K562 (cell line): ENCODE data around the gene GPR142. TPM values are rescaled to one million over a fixed set of nuclear protein-coding genes. Genes with fewer than 3 reads are reported as not detected.

Experiments used
- ATAC-seq: fragments of 200-7000 bp; cut with Tn5 transposase; 3 replicates; pipeline ENCODE4 v1.9.1; 2020; ENCODE audit warnings: moderate library complexity
- BruUV-seq: library from RNA; stranded (reverse); fragments of 400-500 nt; replicated peaks from 2 replicates; lab custom pipeline; 2021; lab: Mats Ljungman, UMichigan
- CTCF ChIA-PET: fragments of 300-600 bp; formaldehyde crosslinking; extraction: SDS; loops from one replicate; lab custom pipeline; 2021; ENCODE audit warnings: low intra/inter-chr PET ratio; lab: Yijun Ruan, JAX
- POLR2A ChIA-PET: fragments of 300-600, 350-650 bp; sonication (Branson Sonifier 250); formaldehyde crosslinking; extraction: SDS; loops from one replicate; lab custom pipeline; 2021; ENCODE audit warnings: antibody characterized with exemption, inconsistent platforms; lab: Yijun Ruan, JAX
- DNase-seq, 4 experiments: peaks; one replicate each; pipeline versions ENCODE4 v3.0.0 to v3.0.0-alpha.2; 2011 to 2018; ENCODE audit warnings: low spot score in 3 of 4, mixed read lengths in 3 of 4; ENCODE audit errors: extremely low read depth in 1 of 4
- FAIRE-seq: peaks from 2 replicates; lab custom pipeline; 2011; peaks lifted over from hg19 to GRCh38; lab: Jason Lieb, UNC
- H2AFZ ChIP-seq: 2 replicates; pipeline ENCODE4 v1.6.0; 2011; ENCODE audit warnings: low read depth, low read length, control low read depth, inconsistent platforms
- H3K27ac ChIP-seq: fragments of 200-600 bp; 3 replicates; pipeline ENCODE4 v1.8.0; 2011; ENCODE audit warnings: low read depth, mild to moderate bottlenecking, control low read depth, inconsistent platforms, low read length, moderate library complexity, mixed read lengths; ENCODE audit errors: extremely low read depth
- H3K27me3 ChIP-seq, 2 experiments: fragments of 300-600 bp in 1 of 2; 2 replicates in 1 of 2; 3 replicates in 1 of 2; pipeline versions ENCODE4 v1.6.0 to v1.8.0; 2011; ENCODE audit warnings: inconsistent platforms in 2 of 2, low read length in 2 of 2, mild to moderate bottlenecking in 1 of 2, mixed read lengths in 1 of 2, moderate library complexity in 1 of 2; ENCODE audit not compliant: control insufficient read depth in 2 of 2, insufficient read depth in 2 of 2
- H3K36me3 ChIP-seq: fragments of 300-600 bp; 3 replicates; pipeline ENCODE4 v1.8.0; 2011; ENCODE audit warnings: mild to moderate bottlenecking, low read length, inconsistent platforms; ENCODE audit not compliant: control insufficient read depth, insufficient read depth
- H3K4me1 ChIP-seq, 2 experiments: fragments of 200-600 bp in 1 of 2; replicated peaks in 1 of 2; 2 replicates in 1 of 2; 3 replicates in 1 of 2; pipeline versions ENCODE4 v1.5.1 to v1.8.0; 2011; ENCODE audit warnings: inconsistent platforms in 2 of 2, low read length in 2 of 2, mild to moderate bottlenecking in 1 of 2, mixed read lengths in 1 of 2, moderate library complexity in 1 of 2; ENCODE audit not compliant: control insufficient read depth in 2 of 2, insufficient read depth in 2 of 2
- H3K4me2 ChIP-seq: 2 replicates; pipeline ENCODE4 v1.6.1; 2011; ENCODE audit warnings: low read length, control low read depth, inconsistent platforms, mixed read lengths; ENCODE audit not compliant: insufficient read depth
- H3K4me3 ChIP-seq: fragments of 200-600 bp; sonication (generic), shearing (Covaris generic); 2 replicates; pipeline ENCODE4 v1.5.1; 2016; ENCODE audit warnings: control low read depth, inconsistent platforms
- H3K79me2 ChIP-seq: fragments of 200-600 bp; 3 replicates; pipeline ENCODE4 v1.8.0; 2011; ENCODE audit warnings: low read length, inconsistent platforms; ENCODE audit not compliant: control insufficient read depth, insufficient read depth
- H3K9ac ChIP-seq, 2 experiments: 2 replicates each; pipeline versions ENCODE4 v1.6.0 to v1.6.1; 2011; ENCODE audit warnings: low read depth in 2 of 2, low read length in 2 of 2, control low read depth in 1 of 2, inconsistent platforms in 1 of 2, mild to moderate bottlenecking in 1 of 2, mixed read lengths in 1 of 2; ENCODE audit not compliant: insufficient read depth in 1 of 2
- H3K9me1 ChIP-seq: one replicate; pipeline ENCODE4 v1.6.0; 2011; ENCODE audit warnings: inconsistent platforms, mild to moderate bottlenecking, low read length, moderate library complexity; ENCODE audit not compliant: control insufficient read depth, insufficient read depth
- H3K9me3 ChIP-seq: replicated peaks from 2 replicates; pipeline ENCODE4 v1.5.1; 2011; ENCODE audit warnings: low read depth, low read length, inconsistent platforms; ENCODE audit not compliant: control insufficient read depth, insufficient read depth
- H4K20me1 ChIP-seq: replicated peaks from 2 replicates; pipeline ENCODE4 v1.6.1; 2011; ENCODE audit warnings: low read length, inconsistent platforms, mixed read lengths; ENCODE audit not compliant: control insufficient read depth, insufficient read depth
- FOXJ3 ChIP-seq: sonication (generic); formaldehyde crosslinking; IDR thresholded peaks from 2 replicates; pipeline ENCODE4 v1.4.0; 2020; ENCODE audit warnings: mild to moderate bottlenecking, missing genetic modification reagents
- GATAD2B ChIP-seq: fragments of 450-650 bp; IDR thresholded peaks from 2 replicates; pipeline ENCODE4 v1.6.1; 2017; ENCODE audit warnings: mild to moderate bottlenecking, borderline replicate concordance
- MCM5 ChIP-seq: fragments of 450-650 bp; IDR thresholded peaks from 2 replicates; pipeline ENCODE4 v1.6.1; 2016; ENCODE audit warnings: low read depth
- NFXL1 ChIP-seq: fragments of 450-650 bp; formaldehyde crosslinking; IDR thresholded peaks from 2 replicates; pipeline ENCODE4 v1.4.0; 2021; ENCODE audit warnings: mild to moderate bottlenecking
- PCBP2 ChIP-seq: fragments of 200-400 bp; formaldehyde crosslinking; IDR thresholded peaks from 2 replicates; pipeline ENCODE4 v1.6.1; 2018; ENCODE audit warnings: low read length, low read depth, mild to moderate bottlenecking, moderate library complexity; ENCODE audit not compliant: poor library complexity, severe bottlenecking
- SMARCB1 ChIP-seq: IDR thresholded peaks from 2 replicates; pipeline ENCODE4 v1.6.1; 2011; ENCODE audit warnings: improper control_type of control experiment, low read depth; ENCODE audit not compliant: insufficient read length
- ZNF124 ChIP-seq: sonication (generic); formaldehyde crosslinking; IDR thresholded peaks from 2 replicates; pipeline ENCODE4 v1.8.1; 2022; ENCODE audit warnings: missing genetic modification reagents
- WGBS: fragments of 100-300 bp; shearing (Covaris generic); methylation state at CpG from one replicate; pipeline ENCODE4 v1.1.6; 2016; ENCODE audit warnings: low coverage, mixed read lengths; ENCODE audit not compliant: insufficient coverage; ENCODE audit errors: missing lambda C conversion rate; 5-methylcytosine and 5-hydroxymethylcytosine counted together
- in situ Hi-C: fragments of 300-500 bp; cut with MboI; formaldehyde crosslinking; loops from 4 replicates; pipeline ENCODE4 v1.15.0; 2018; ENCODE audit warnings: inconsistent platforms, mixed read lengths
- intact Hi-C: fragments of 100-400 bp; cut with micrococcal nuclease; formaldehyde crosslinking; loops from 2 replicates; pipeline ENCODE4 v1.14.2; 2022
- polyA plus RNA-seq, 8 experiments: library from polyadenylated mRNA; depleted of rRNA in 4 of 8; stranded (reverse) in 5 of 8; unstranded in 3 of 8; fragments of >200 nt; fragmentation: Nextera tagmentation in 2 of 8; fragmentation: Illumina TruSeq in 1 of 8; extraction: Ambion mirVana in 2 of 8; extraction: Trizol in 1 of 8; gene quantifications; 2 replicates each; pipeline versions ENCODE4 v1.2.1 to v1.2.3, GENCODE V29; 2011 to 2014; ENCODE audit warnings: inconsistent platforms in 1 of 8, missing spikeins in 1 of 8
- total RNA-seq, 7 experiments: library from RNA; depleted of rRNA in 6 of 7; stranded (reverse); fragments of >200 nt in 6 of 7; fragmentation: Illumina TruSeq in 2 of 7; extraction: Trizol in 2 of 7; gene quantifications; 2 replicates each; pipeline versions ENCODE4 v1.2.1 to v1.2.3, GENCODE V29; 2011 to 2021; ENCODE audit warnings: low replicate concordance in 1 of 7

Gene GPR142
- total and polyA plus RNA-seq, 9 of the 15 experiments (the other 6 are each of a cell fraction or from before 2014, with no cell fraction given): not detected

DNA sequence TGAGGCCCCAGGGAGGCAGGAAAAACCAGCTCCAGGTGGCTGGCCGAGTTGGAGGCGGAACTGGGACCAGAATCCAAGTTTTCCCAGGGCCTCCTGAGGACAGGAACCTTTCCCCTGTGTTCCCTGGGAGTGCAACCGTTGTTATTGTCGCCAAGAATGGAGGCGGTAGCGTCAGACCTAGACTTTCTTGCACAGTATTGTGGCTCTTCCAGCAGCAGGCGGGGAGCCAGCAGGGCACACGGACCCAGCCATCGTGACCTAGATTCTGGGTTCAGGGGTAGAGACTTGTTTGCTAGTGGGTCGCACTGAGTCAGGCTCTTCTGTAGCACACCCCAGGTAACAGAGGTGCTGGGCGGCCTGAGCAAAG is 41.9 kb upstream of the GPR142 start:
- ChIA-PET POLR2A (no interaction called here), CTCF (no interaction called here)
- DNase-seq (no peak), FAIRE-seq (no peak), ATAC-seq (no peak)
- Histone ChIP-seq H4K20me1 (no peaks in the 10 kb centered on the region; the same call in 1 of the 2 replicates), H3K79me2 (no peaks in the 10 kb centered on the region), H3K9ac (peak overlapping the region in 1 of 2 experiments; percentile 40; a peak in 1 of 4 replicates), H3K27ac (no peak overlapping the region), H3K4me2 (no peak overlapping the region), H2AFZ (no peak overlapping the region), H3K27me3 (peaks cover 26 to 45% of the 10 kb centered on the region in 2 experiments), H3K9me3 (0 out of 2 replicates have a peak, but pooled peaks cover 2% of the 10 kb centered on the region), H3K9me1 (no peaks in the 10 kb centered on the region), H3K4me1 (peaks cover 0 to 23% of the 10 kb centered on the region in 2 experiments; a peak in 3 of 5 replicates), H3K36me3 (no peaks in the 10 kb centered on the region), H3K4me3 (no peak overlapping the region)
- WGBS: 20% methylated on average over 11 of the region's 11 CpGs
- BruUV-seq: no TSS peak
- in situ Hi-C loops (no loop called here), intact Hi-C loops (no loop called here)
- no peak for TF ChIP-seq NFXL1 (CRISPR knock-in tag)
- no peak for TF ChIP-seq GATAD2B
- TF ChIP-seq MCM5: no peak
- TF ChIP-seq PCBP2: no peak
- no peak for TF ChIP-seq SMARCB1
- no peak for TF ChIP-seq FOXJ3 (CRISPR knock-in tag)
- no peak for TF ChIP-seq ZNF124 (CRISPR knock-in tag)
